Occipital lobe (tissue), 2 donors: ENCODE measurements around the gene PDZRN4. TPM values are rescaled to one million over a fixed set of nuclear protein-coding genes. Genes with fewer than 3 reads are reported as not detected.
"Not testable (repeated sequence)": the region's sequence is repeated elsewhere in the genome, so short reads cannot be mapped to it uniquely, and the experiment has no call there.

Experiments used
- DNase-seq: peaks from one replicate; lab custom pipeline; 2025; lab: John Stamatoyannopoulos, UW
- total RNA-seq: library from RNA; depleted of rRNA; stranded (reverse); fragments of >200 nt; gene quantifications from one replicate; pipeline ENCODE4 v1.2.3, GENCODE V29; 2014

Gene PDZRN4
- total RNA-seq, 1 donor from 2014 or later: 48.7 TPM

DNA sequence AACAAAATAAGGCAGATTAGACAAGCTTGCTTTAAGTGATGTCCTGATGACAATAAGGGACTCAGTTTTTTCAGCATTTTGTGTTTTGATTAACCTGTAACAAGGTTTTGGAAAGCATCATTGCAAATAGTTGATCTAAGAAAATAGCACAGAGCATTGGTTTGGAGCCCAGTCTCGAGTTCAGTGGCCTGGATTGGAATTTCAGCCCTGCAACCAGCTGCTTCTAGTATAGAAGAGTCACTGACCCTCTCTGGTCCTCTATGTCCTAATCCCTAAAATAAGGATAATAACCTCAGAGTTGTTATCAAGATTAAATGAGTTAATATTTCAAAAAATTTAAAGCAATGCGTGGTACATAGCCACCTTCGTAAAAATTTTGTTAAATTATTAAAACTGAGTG is 25.5 kb downstream of the PDZRN4 start:
- no peak for DNase-seq

DNA sequence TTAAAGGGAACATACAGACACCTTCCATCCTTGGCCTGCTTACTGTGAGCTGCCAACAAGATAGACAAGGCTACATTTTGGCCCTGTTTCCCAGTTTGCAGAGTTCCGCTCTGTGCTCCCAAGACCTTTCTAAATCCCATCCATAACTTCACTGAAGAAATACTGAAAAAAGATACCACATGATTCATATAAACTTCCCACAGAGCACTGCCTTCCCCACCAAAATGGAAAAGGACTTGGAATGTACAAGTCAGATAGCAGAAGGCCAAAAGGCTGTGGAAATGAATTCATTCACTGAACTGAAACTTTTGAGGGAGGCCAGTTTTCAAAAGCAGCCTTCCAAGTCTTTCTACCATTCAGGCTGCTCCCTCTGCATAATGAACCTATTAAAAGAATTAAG is 29.6 kb downstream of the PDZRN4 start:
- DNase-seq: no peak

DNA sequence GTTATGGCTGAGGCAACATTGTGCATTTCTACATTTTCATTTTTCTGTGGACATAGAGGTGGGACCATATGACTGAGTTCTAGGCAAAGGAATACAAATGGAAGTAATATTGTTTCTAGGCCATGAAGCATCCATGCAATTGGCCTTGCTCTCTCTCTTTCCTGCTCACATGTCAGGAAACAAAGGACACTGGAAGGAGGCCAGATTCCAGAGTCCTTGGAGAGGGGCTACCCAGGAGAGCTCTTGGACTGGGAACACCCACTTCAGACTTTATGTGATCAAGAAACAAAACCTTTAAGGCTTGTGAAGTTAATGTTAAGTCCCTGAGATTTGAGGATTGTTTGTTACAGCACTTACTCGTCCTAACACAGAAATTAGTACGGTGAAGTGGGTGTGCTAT is 32.8 kb downstream of the PDZRN4 start:
- no peak for DNase-seq

DNA sequence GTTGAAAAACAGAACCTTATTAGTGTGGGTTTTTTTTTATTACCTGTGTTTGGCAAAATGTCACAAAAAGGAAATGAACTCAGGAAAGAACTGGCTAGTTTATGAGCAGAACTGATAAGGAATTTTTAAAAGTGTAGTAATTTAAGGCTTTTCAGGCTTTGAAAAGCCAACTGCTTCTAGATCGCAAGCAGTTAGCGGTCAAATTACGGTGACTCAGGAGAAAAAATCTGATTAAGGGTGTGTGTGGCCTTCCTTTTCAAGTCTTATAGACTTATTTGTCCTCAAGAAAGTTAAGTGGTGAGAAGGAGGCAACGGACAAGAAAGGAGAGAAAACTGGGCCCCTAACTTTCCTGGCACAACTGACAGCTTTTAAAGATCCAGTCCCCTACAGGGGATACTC is 33.4 kb downstream of the PDZRN4 start:
- DNase-seq: no peak

DNA sequence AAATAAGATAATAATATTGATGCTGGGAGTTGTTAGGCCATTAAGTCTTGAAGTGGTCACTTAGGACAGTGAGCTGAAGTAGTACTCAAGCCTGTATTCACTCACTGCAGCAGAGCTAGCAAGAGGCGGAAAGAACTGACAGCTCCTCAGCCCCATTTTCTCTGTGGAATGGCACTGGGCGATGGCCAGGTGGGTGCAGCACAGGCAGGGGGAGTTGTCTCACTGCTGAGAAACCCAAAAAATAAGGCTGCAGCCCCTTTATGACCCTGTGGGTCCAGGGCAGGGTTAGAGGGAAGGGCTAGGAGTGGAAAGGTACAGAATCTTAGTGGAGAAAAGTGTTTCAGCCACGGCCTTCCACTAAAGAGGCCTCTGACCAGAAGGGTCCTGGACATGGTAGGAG is 35.5 kb downstream of the PDZRN4 start:
- DNase-seq: no peak

DNA sequence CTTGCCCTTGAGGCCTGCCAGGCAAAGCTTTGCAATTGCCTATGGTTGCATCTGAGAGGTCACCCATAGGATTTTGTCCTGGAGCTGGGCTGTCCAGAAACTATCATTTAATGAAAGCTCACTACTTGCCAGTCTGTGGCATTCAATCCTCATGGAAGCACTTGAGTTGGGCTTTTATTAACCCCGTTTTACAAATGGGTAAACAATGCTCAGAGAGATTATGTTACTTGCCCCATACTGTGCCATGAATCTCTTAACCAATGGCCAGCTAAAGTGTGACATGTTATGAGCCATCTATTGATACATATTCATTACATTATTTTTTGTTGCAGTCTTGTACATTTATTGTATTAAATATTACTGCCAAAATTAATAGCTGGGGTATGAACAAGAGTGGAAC is 35.9 kb downstream of the PDZRN4 start:
- no peak for DNase-seq

DNA sequence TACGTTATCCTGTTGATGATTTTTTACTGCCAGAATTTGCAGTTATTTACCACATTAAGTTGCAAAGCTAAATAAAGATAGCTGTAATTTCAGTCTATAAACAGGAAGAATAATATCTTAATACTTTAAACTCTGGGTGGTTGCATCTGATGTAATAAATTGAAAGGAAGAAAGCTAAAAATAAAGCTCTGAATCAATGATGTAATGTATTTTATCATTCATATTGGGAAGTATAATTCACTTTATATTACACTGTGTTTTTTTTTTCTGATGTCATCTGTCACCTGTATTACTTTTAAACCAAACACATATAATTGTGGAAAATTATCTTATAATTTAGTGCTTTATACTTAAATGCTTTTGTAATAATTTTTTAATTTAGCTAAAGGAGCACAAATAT is 37.1 kb downstream of the PDZRN4 start:
- no peak for DNase-seq

DNA sequence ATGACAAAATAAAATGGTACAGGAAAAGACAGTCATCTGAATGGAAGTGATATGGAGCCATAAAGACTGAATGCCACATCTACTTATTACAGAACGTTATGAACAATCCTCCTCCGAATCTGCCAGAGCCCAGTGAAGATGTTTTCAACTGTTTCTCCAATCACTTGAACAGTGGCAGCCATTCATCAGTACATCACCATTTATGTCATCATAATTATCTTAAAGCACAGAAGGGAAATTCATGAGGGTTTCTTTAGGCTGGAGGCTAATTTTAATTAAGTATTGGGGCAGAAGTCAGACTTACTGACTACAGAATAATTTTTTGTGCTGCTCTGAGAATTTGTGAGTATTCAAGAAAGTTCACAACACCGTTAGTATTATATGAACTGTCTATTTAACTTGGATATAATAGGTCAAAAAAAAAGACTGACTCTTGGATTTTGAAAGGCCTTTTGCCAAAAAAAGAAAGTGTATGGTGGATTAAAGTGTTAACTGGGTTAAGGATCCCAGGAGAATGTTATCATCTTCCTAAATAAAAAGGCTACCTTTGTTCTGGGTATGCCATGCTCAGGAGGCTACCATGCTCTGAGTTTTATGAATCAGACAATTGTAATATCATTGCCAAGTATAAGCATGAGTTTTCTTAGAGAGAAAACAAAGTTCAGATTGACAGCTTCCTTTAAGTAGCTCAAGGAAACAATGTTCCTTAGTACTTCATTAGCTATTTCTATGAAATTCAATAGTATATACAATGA is 40.1 kb downstream of the PDZRN4 start:
- DNase-seq: no peak

DNA sequence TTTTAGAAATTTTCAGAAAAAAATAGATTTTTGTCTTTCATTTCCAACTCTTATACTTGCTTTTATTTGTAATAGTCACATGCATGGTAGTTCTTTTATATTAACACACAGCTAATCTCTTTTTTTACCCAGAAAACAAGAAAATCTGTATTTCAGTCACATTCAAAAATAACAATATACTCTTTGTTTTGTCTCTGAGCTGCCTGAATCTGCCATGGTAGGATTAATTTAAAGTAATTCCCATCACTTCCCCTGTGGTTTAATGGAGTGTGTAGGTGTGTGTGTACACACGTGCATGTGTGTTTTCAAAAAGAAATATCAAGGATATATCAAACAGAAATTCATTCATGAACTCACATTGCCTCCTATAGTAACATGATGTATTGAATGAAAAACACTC is 42.6 kb downstream of the PDZRN4 start:
- DNase-seq: no peak

DNA sequence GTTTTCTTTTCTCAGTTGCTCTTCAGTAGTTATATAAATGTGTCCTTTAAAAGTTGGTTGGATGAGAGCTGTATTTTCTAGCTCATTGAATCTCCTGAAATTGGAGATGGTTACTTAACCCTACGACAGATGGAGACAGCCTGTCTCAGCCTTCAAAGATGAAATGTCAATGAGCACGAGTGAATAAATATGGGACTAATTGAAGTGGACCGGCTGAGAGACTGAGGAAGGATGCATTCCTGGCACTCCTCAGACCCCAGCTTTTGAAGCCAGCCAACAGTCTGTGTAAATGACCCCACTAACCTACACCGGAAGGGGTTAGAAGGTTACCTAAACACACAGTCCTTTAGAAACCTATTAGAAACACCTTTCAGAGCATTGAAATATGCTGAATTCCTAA is 46.6 kb downstream of the PDZRN4 start:
- DNase-seq: no peak

DNA sequence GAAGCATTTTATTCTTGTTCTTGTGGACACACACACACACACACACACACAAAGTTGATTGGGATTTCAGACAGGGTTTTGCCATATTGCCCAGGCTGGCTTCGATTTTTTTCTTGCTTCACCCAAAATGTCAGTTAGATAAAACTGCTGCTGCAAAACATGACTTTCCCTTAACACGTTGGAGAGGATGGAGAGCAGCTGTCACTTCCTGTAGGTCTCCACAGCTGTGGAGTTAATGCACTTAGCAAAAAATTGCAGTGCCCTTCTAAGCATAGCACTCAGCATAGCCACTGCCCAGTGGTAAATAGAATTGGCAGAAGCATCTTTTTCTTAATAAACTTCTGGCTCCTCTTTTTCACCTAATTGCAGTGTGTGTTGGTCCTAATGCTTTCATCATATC is 54.5 kb downstream of the PDZRN4 start:
- no peak for DNase-seq

DNA sequence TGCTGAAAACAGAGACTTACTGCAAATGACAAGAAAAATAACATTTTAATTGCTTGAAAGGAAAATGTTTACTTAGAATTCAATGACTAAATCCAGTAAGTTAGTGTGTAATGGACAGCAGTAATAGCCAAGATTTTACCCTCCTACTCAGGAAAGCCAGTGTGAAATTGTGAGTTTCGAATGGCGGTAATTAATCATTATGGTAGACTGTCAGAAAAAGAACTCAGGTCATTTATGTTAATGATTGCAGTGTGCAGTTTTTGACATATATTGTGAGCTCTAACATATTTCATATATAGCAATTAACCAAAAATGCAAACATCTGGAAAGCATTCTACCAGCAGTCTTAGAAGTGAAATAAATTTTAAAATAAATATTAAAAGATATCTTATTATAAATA is 60.3 kb downstream of the PDZRN4 start:
- no peak for DNase-seq

DNA sequence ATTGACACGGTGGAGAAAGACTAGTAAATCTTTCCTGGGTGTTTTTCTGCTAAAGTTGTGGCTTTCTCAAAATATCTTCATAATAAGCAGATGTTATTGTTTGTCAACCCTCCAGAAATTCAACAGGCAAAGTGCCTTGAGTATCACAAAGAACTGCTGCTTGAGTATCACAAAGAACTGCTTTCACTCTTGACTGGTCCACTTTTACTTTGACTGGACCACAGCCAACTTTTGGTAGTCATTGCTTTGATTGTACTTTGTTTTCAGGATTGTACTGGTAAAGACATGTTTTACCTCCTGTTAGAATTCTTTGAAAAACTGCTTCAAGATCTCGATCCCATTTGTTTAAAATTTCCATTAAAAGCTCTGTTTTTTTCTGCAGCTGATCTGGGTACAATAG is 62.6 kb downstream of the PDZRN4 start:
- DNase-seq: no peak

DNA sequence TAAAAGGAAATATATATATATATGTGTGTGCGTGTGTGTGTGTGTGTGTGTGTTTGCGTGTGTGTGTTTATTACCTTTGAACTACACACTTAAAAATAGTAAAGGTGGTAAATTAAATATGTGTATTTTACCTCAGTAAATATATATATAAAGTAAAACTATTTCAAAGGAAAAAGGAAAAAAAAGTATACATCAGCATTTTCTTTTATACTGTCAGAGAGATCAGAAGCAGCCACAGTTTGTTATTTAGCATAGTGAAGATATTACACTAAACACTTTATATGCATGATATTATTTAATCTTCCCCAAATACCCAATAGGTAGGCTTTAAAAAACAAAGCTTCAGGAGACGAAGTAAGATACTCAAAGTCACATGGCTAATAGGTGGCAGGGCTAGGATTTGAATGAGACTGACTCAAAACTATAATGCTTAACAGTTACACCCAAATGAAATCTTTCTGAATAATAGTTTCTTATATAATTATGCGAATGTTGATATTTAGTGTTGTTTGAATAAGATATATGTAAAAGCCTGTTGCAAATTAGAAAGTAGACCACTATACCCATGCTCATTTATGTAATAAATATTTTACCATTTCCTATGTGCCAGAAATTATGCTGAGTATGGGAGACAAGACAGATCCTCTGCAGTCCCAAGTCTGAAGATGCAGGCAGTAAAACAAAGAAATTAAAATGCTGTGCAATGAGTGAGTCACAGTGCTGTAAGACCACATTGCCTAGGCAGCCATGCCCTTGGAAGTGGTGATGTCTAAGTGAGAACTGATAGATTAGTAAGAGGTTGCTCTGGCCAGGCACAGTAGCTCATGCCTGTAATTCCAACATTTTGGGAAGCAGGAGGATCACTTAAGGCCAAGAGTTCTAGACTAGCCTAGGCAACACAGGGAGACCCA is 66.1 kb downstream of the PDZRN4 start:
- DNase-seq: no peak

DNA sequence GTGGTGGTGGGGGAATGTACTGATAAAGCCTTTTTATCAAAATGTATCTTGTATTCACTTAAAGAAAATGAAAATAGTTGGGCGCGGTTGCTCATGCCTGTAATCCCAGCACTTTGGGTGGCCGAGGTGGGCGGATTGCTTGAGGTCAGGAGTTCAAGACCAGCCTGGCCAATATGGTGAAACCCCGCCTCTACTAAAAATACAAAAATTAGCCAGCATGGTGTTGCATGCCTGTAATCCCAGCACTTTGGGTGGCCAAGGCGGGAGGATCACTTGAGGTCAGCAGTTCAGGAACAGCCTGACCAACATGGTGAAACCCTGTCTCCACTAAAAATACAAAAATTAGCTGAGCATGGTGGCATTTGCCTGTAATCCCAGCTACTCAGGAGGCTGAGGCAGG is 75.1 kb downstream of the PDZRN4 start:
- not testable (repeated sequence) for DNase-seq

DNA sequence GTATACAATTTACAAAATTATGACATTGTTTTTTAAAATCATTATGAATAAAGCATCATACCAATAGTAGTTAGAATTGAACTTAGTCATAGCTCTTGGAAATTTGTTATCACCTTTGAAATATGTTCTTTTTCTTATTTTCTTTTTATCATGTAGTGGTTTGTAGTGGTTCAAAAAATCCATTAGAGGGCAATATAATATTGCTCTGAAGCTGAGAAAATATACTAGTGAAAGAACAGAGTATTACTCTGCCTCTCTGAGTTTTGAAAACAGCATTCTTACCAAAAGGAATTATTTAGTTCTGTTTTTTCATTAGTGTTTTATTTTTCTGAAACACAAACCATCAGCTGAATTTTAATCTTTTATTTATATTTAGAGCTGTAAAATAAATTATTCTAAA is 76.2 kb downstream of the PDZRN4 start:
- no peak for DNase-seq

DNA sequence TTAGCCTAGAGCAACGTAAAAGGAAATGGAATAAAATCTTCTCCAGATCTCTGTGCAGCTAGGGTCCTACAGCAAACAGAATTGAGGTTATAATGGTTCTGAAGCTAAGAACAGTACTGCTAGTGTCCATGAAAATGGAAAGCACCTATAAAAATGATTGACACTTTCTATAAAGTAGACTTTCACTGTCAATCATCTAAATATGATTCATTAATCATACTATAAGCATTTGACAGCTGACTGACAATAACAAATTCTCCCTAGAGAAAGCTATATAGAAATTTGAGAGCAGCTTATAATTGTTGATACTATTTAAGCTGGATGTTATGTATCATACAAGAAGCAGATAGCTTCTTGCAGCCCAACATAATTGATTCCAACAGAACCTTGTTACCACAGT is 80.9 kb downstream of the PDZRN4 start:
- no peak for DNase-seq

DNA sequence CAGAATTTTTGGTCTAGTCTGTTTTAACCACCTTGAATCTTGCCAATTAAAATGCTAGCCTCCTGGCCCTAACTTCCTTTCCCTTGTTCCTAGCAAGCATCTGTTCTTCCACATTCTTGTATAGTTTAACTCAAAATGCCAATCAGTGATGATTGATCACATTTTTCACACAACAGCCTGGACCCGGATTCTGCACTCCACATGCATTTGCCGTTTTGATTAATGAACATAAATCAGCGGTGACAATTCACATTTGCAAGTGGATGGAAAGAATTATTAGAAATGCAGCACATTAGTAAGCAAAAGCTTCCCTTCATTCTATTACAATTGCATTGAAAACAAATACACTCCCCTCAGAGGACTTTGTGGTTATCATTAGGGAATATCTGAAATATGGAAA is 83.4 kb downstream of the PDZRN4 start:
- no peak for DNase-seq

DNA sequence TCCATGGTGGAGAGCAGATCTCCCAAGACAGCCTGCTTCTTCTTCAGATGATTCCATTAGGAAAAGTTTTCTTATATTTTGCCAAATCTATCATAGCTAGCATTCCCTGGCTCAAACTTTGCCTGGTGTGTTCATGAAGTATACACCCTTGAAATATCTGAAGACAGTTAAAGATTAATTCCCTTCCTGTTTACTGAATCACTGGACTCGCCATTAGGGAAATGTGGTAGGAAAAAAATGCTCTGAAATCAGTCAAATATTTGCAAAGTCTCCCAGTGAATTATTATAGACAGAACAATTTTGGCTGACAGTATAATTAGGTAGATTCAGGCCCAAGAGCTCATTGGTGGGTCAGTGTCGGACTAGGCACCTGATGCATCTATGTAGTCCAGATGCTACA is 86.5 kb downstream of the PDZRN4 start:
- DNase-seq: no peak

DNA sequence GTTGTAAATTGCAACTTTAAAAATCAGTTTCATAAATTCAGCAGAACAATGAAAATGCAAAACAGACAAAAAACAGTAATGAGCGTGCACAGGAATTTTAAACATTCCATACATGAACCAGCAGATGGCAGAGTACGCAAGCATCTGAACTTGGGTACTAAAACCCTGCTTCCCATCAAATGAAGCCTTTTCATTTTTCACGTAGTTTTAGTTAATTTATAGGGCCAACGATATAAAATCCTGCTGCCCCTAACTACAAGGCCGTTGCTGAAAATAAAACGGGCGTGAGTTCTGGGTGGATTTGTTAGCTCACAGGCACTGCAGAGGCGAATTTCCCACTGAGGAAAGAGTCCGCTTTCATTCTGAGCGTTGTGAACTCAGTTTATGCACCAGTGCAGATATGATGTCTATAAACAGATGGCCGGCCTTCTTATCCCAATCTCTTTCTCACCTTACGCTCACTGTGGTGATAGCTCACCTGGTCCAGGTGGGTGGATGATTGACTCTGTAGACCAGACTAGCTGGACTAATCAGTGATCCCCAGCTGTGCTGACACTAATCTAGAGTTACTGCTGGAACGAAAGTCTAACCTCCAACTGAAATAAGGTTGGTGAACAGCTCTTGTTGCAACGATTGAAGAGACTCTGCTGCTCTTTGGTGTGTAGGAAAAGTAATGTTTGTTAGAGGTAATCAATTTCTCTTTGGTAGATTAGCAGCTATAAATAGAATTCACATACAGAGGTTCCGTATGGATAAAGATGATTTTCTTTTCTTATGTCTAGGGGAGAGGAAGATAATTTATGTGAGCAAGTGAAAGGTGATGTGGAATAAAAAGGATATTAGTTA is 89.2 kb downstream of the PDZRN4 start:
- no peak for DNase-seq

DNA sequence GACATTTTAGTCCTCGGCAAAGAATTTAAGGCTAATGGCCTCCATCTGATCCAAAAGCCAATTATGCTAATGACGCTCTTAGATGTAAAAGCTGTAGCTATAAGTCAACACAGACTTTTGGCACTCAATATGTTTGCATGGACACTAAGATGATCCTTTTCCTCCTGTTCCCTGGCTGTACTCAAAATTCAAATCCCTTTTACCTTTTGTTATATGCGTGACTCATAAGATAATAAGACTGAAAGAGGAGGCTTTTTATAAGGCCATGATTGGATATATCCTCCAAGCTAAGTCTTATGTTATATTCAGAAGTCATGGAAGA is 89.8 kb downstream of the PDZRN4 start:
- no peak for DNase-seq
